HG02973 (cell line): Measurements from ENCODE around the gene EPHA6.
"Not testable (repeated sequence)": the region's sequence is repeated elsewhere in the genome, so short reads cannot be mapped to it uniquely, and the experiment has no call there.

Experiments
- ATAC-seq: cut with Tn5 transposase; IDR thresholded peaks from one replicate; pipeline ENCODE4 v1.9.1; 2021; ENCODE audit warnings: moderate library complexity; ENCODE audit not compliant: unreplicated experiment

The EPHA6 gene

GRCh38 chr3:97421565-97421964 lies 607.2 kb downstream of the EPHA6 start:
- ATAC-seq, result no peak

- ATAC-seq, result no peak
Measured at GRCh38 chr3:97425002-97425401, 610.6 kb downstream of the EPHA6 start.

- ATAC-seq, result no peak
Measured at GRCh38 chr3:97430601-97431000, 616.2 kb downstream of the EPHA6 start.

GRCh38 chr3:97432914-97433313 lies 618.5 kb downstream of the EPHA6 start:
- ATAC-seq, result no peak

- ATAC-seq, result no peak
Measured at GRCh38 chr3:97438131-97438530, 623.7 kb downstream of the EPHA6 start.

- no peak for ATAC-seq
Measured at GRCh38 chr3:97439373-97439772, 625.0 kb downstream of the EPHA6 start.

- no peak for ATAC-seq
Measured at GRCh38 chr3:97464035-97464434, 649.6 kb downstream of the EPHA6 start.

GRCh38 chr3:97470481-97470880 lies 656.1 kb downstream of the EPHA6 start:
- no peak for ATAC-seq

GRCh38 chr3:97479740-97480139 lies 665.3 kb downstream of the EPHA6 start:
- ATAC-seq, result no peak

- ATAC-seq, result not testable (repeated sequence)
Measured at GRCh38 chr3:97480696-97481289, 666.4 kb downstream of the EPHA6 start.

GRCh38 chr3:97481416-97481815 lies 667.0 kb downstream of the EPHA6 start:
- no peak for ATAC-seq

GRCh38 chr3:97485206-97485605 lies 670.8 kb downstream of the EPHA6 start:
- no peak for ATAC-seq

GRCh38 chr3:97487587-97487986 lies 673.2 kb downstream of the EPHA6 start:
- ATAC-seq, result no peak

- no peak for ATAC-seq
Measured at GRCh38 chr3:97488741-97489140, 674.3 kb downstream of the EPHA6 start.

GRCh38 chr3:97495896-97496295 lies 681.5 kb downstream of the EPHA6 start:
- no peak for ATAC-seq

GRCh38 chr3:97497138-97497537 lies 682.7 kb downstream of the EPHA6 start:
- ATAC-seq, result no peak

GRCh38 chr3:97504463-97504862 lies 690.1 kb downstream of the EPHA6 start:
- no peak for ATAC-seq

- no peak for ATAC-seq
Measured at GRCh38 chr3:97510795-97511194, 696.4 kb downstream of the EPHA6 start.

GRCh38 chr3:97515076-97515475 lies 700.7 kb downstream of the EPHA6 start:
- no peak for ATAC-seq

GRCh38 chr3:97530691-97531090 lies 716.3 kb downstream of the EPHA6 start:
- ATAC-seq, result no peak

GRCh38 chr3:97547573-97547972 lies 733.2 kb downstream of the EPHA6 start:
- not testable (repeated sequence) for ATAC-seq

GRCh38 chr3:97550408-97550807 lies 736.0 kb downstream of the EPHA6 start:
- ATAC-seq, result no peak

GRCh38 chr3:97552186-97552585 lies 737.8 kb downstream of the EPHA6 start:
- ATAC-seq, result no peak
